Hepatocyte (in vitro differentiated cells): Measurements from ENCODE around the gene SMNDC1. TPM values are rescaled to one million over a fixed set of nuclear protein-coding genes. Genes with fewer than 3 reads are reported as not detected.

ENCODE experiments used
- DNase-seq: peaks from one replicate; pipeline ENCODE4 v3.0.0-alpha.2; 2016; ENCODE audit warnings: low spot score
- H2AFZ ChIP-seq: fragments of 200-600 bp; sonication (generic); 2 replicates; pipeline ENCODE4 v1.6.0; 2016; ENCODE audit warnings: antibody characterized with exemption, mild to moderate bottlenecking
- H3K27ac ChIP-seq: fragments of 200-600 bp; sonication (generic); 2 replicates; pipeline ENCODE4 v1.5.1; 2016; ENCODE audit warnings: mild to moderate bottlenecking
- H3K27me3 ChIP-seq: fragments of 200-600 bp; sonication (generic); 2 replicates; pipeline ENCODE4 v1.6.1; 2016
- H3K36me3 ChIP-seq: fragments of 200-600 bp; sonication (generic); replicated peaks from 2 replicates; pipeline ENCODE4 v1.5.1; 2016; ENCODE audit warnings: low read depth; ENCODE audit not compliant: insufficient read depth
- H3K4me1 ChIP-seq: fragments of 200-600 bp; sonication (generic); 2 replicates; pipeline ENCODE4 v1.5.1; 2016; ENCODE audit warnings: mild to moderate bottlenecking, moderate library complexity; ENCODE audit not compliant: insufficient read depth
- H3K4me2 ChIP-seq: fragments of 200-600 bp; sonication (generic); 2 replicates; pipeline ENCODE4 v1.6.0; 2016
- H3K4me3 ChIP-seq: fragments of 200-600 bp; sonication (generic); 2 replicates; pipeline ENCODE4 v1.5.1; 2016; ENCODE audit warnings: mild to moderate bottlenecking
- H3K79me2 ChIP-seq: fragments of 200-600 bp; sonication (generic); 2 replicates; pipeline ENCODE4 v1.6.0; 2017; ENCODE audit warnings: mild to moderate bottlenecking
- H3K9me2 ChIP-seq: fragments of 200-600 bp; sonication (generic); replicated peaks from 2 replicates; pipeline ENCODE4 v1.6.0; 2017; ENCODE audit warnings: mild to moderate bottlenecking; ENCODE audit not compliant: insufficient read depth
- H3K9me3 ChIP-seq: fragments of 200-600 bp; sonication (generic); 2 replicates; pipeline ENCODE4 v1.5.1; 2016; ENCODE audit warnings: low read depth, mild to moderate bottlenecking
- H4K20me1 ChIP-seq: fragments of 200-600 bp; sonication (generic); 2 replicates; pipeline ENCODE4 v1.6.0; 2016; ENCODE audit warnings: mild to moderate bottlenecking; ENCODE audit not compliant: insufficient read depth, poor library complexity, severe bottlenecking
- CTCF ChIP-seq: fragments of 200-600 bp; sonication (generic); IDR thresholded peaks from 2 replicates; pipeline ENCODE4 v1.5.1; 2016; ENCODE audit warnings: antibody characterized with exemption, mild to moderate bottlenecking; ENCODE audit not compliant: poor library complexity
- EZH2 ChIP-seq: fragments of 200-600 bp; sonication (generic); IDR thresholded peaks from 2 replicates; pipeline ENCODE4 v1.6.1; 2016; ENCODE audit warnings: antibody characterized with exemption, mild to moderate bottlenecking, borderline replicate concordance
- EZH2phosphoT487 ChIP-seq: fragments of 200-600 bp; sonication (generic); IDR thresholded peaks from one replicate; pipeline ENCODE4 v1.6.1; 2018; ENCODE audit warnings: antibody characterized with exemption, mild to moderate bottlenecking, low read depth, moderate library complexity; ENCODE audit not compliant: unreplicated experiment, severe bottlenecking
- whole genome bisulfite sequencing: methylation state at CpG from one replicate; pipeline ENCODE4 v1.1.6; 2016; ENCODE audit warnings: low lambda C conversion rate; ENCODE audit errors: missing lambda C conversion rate; 5-methylcytosine and 5-hydroxymethylcytosine counted together
- polyA plus RNA-seq: library from polyadenylated mRNA; unstranded; fragments of >200 nt; fragmentation: Nextera tagmentation; extraction: Ambion mirVana; gene quantifications from 2 replicates; pipeline ENCODE4 v1.2.1, GENCODE V29; 2016
- total RNA-seq: library from RNA; depleted of rRNA; stranded (reverse); fragments of >200 nt; gene quantifications from 2 replicates; pipeline ENCODE4 v1.2.3, GENCODE V29; 2014

SMNDC1 gene
- total and polyA plus RNA-seq, 2 experiments from 2014 or later = 13.6 to 14.3 TPM

GRCh38 chr10:110263164-110263563, 41.6 kb downstream of the SMNDC1 start:
- Histone ChIP-seq H3K9me2 (no peaks in the 10 kb centered on the region), H3K36me3 (no peaks in the 10 kb centered on the region), H3K9me3 (no peaks in the 10 kb centered on the region), H2AFZ (no peak overlapping the region), H3K4me1 (no peaks in the 10 kb centered on the region), H3K79me2 (peaks cover 3% of the 10 kb centered on the region), H3K27ac (no peak overlapping the region), H3K27me3 (no peaks in the 10 kb centered on the region), H4K20me1 (no peaks in the 10 kb centered on the region), H3K4me3 (no peak overlapping the region), H3K4me2 (no peak overlapping the region)
- no peak for TF ChIP-seq EZH2
- no peak for TF ChIP-seq CTCF
- no peak for TF ChIP-seq EZH2phosphoT487
- no peak for DNase-seq
- 94% methylated on average over 1 of the region's 1 CpG for WGBS

- H3K4me1 ChIP-seq = no peaks in the 10 kb centered on the region
- no peaks in the 10 kb centered on the region for H3K27me3 ChIP-seq
- H4K20me1 ChIP-seq = no peaks in the 10 kb centered on the region
- peaks cover 3% of the 10 kb centered on the region for H3K79me2 ChIP-seq
- H3K27ac ChIP-seq = no peak overlapping the region
- TF ChIP-seq CTCF = no peak
- TF ChIP-seq EZH2 = no peak
- no peak for TF ChIP-seq EZH2phosphoT487
- H3K9me3 ChIP-seq = no peaks in the 10 kb centered on the region
- no peak overlapping the region for H2AFZ ChIP-seq
- H3K36me3 ChIP-seq = no peaks in the 10 kb centered on the region
- no peak overlapping the region for H3K4me3 ChIP-seq
- no peak for DNase-seq
- WGBS = 90% methylated on average over 1 of the region's 1 CpG
- H3K9me2 ChIP-seq = no peaks in the 10 kb centered on the region
- H3K4me2 ChIP-seq = no peak overlapping the region
Observed at GRCh38 chr10:110260746-110261477, 43.8 kb downstream of the SMNDC1 start.

- no peak for TF ChIP-seq EZH2
- no peak for TF ChIP-seq CTCF
- no peak for TF ChIP-seq EZH2phosphoT487
- H3K4me2 ChIP-seq = no peak overlapping the region
- H4K20me1 ChIP-seq = no peaks in the 10 kb centered on the region
- H3K27ac ChIP-seq = no peak overlapping the region
- H3K9me2 ChIP-seq = no peaks in the 10 kb centered on the region
- no peak overlapping the region for H2AFZ ChIP-seq
- H3K4me1 ChIP-seq = no peaks in the 10 kb centered on the region
- DNase-seq = no peak
- no peaks in the 10 kb centered on the region for H3K27me3 ChIP-seq
- H3K4me3 ChIP-seq = no peak overlapping the region
- H3K36me3 ChIP-seq = no peaks in the 10 kb centered on the region
- peaks cover 3% of the 10 kb centered on the region for H3K79me2 ChIP-seq
- H3K9me3 ChIP-seq = no peaks in the 10 kb centered on the region
Observed at GRCh38 chr10:110259317-110259716, 45.4 kb downstream of the SMNDC1 start.
